ENCODE data around the gene EPN3. TPM values are rescaled to one million over a fixed set of nuclear protein-coding genes. Genes with fewer than 3 reads are reported as not detected.

EPN3 gene
- total RNA-seq, 1 experiment from 2014 or later: 17.8 TPM

DNA sequence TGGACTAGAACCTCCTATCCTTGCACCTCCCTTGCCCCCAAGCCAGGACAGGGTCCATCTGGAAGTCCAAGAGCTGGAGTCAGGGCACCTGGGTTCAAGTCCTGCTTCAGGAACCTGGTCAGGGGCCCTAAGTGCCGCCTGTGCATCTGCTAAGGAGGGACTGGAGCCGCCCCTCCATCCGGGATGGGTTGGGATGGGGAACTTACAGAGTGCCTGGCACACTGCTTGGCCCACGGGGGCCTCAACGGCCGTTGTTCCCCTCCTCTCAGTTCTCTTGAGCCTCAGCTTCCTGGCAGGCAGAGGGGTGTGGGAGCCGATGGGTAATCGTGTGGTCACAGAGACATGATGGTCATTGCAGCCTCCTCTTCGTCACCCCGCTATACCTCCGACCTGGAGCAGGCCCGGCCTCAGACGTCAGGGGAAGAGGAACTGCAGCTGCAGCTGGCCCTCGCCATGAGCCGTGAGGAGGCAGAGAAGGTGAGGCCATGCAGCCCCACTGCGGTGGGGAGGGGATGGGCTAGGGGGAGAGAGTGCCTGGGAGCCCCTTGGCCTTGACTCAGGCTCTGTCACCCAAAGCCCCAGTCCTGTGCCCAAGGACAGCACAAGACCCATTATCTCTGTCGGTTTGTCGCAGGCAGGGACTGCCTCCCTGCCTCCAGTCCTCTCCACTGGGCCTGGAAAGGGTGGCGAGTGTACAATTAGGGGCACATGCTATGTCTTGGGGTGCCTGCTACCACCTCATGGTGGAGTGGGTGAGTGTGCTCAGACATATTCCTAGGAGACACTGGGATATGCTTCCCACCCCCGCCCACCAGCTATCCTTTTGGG lies 5.4 kb downstream of the EPN3 start:
- ATAC-seq (no peak), DNase-seq (ENCODE audit: low read depth, low spot score) (no peak)
- Histone ChIP-seq H4K20me1 (ENCODE audit: insufficient read depth) (no peaks in the 10 kb centered on the region), H3K27me3 (ENCODE audit: insufficient read depth, low read length) (no peaks in the 10 kb centered on the region), H2AFZ (ENCODE audit: low read depth, low read length, poor library complexity, severe bottlenecking) (no peak overlapping the region), H3K36me3 (ENCODE audit: control insufficient read depth in 1 of 2, insufficient read depth in 2 of 2, low read length in 2 of 2) (no peaks in the 10 kb centered on the region; a peak in 1 of 4 replicates), H3K4me1 (ENCODE audit: control insufficient read depth in 1 of 2, insufficient read depth in 2 of 2, low read length in 2 of 2) (peaks cover 49 to 66% of the 10 kb centered on the region in 2 experiments), H3K27ac (ENCODE audit: low read depth, low read length) (no peak overlapping the region; the same call in 1 of the 2 replicates), H3K9me2 (ENCODE audit: insufficient read depth) (no peaks in the 10 kb centered on the region), H3K79me2 (ENCODE audit: insufficient read depth, low read length) (no peaks in the 10 kb centered on the region; the same call in 1 of the 2 replicates), H3K9me3 (ENCODE audit: control insufficient read depth in 1 of 2, insufficient read depth in 1 of 2, low read depth in 1 of 2, low read length in 2 of 2) (no peaks in the 10 kb centered on the region), H3K4me3 (replicated peaks in 1 of 2; ENCODE audit: low read depth in 1 of 2, low read length in 2 of 2) (no peak overlapping the region), H3K4me2 (ENCODE audit: low read length) (no peak overlapping the region), H3K9ac (ENCODE audit: low read length) (no peak overlapping the region)
- ChIA-PET CTCF (no interaction called here), RAD21 (ENCODE audit: low non-redundant PET in 1 of 2, low total read pairs in 2 of 2, uncharacterized antibody in 2 of 2, unreplicated experiment in 2 of 2) (no interaction called here), POLR2A (no interaction called here)
- BruUV-seq (replicated peaks): no TSS peak
- TF ChIP-seq REST (IDR thresholded peaks at IDR 0.05; ENCODE audit: low read depth): no peak
- no peak for TF ChIP-seq POLR2AphosphoS5 (IDR thresholded peaks at IDR 0.05; ENCODE audit: low read depth, low read length)
- no peak for TF ChIP-seq MAX (IDR thresholded peaks at IDR 0.05)
- no peak for TF ChIP-seq SIN3A (IDR thresholded peaks at IDR 0.05; ENCODE audit: low read depth)
- no peak for TF ChIP-seq TCF7L2 (IDR thresholded peaks at IDR 0.05; ENCODE audit: borderline replicate concordance, extremely low read depth, insufficient read depth, insufficient read length)
- TF ChIP-seq EZH2phosphoT487 (IDR thresholded peaks at IDR 0.05; ENCODE audit: borderline replicate concordance): no peak
- TF ChIP-seq ZFX (IDR thresholded peaks at IDR 0.05): no peak; the same call in 1 of the 2 replicates
- TF ChIP-seq ZNF274 (IDR thresholded peaks at IDR 0.05; ENCODE audit: low read depth, low read length): no peak
- no peak for TF ChIP-seq POLR2A (IDR thresholded peaks at IDR 0.05; ENCODE audit: borderline replicate concordance, extremely low read depth, insufficient read depth, insufficient read length)
- TF ChIP-seq EZH2 (IDR thresholded peaks at IDR 0.05): no peak
- no peak for TF ChIP-seq FOSL1 (IDR thresholded peaks at IDR 0.05; ENCODE audit: low read depth)
- no peak for TF ChIP-seq SRF (IDR thresholded peaks at IDR 0.05; ENCODE audit: low read depth)
- TF ChIP-seq SP1 (IDR thresholded peaks at IDR 0.05; ENCODE audit: low read depth): no peak
- TF ChIP-seq CEBPB (IDR thresholded peaks at IDR 0.05; ENCODE audit: low read depth): no peak
- no peak for TF ChIP-seq JUND (IDR thresholded peaks at IDR 0.05)
- no peak for TF ChIP-seq YY1 (IDR thresholded peaks at IDR 0.05; ENCODE audit: extremely low read depth, insufficient replicate concordance, low read depth, low read length)
- TF ChIP-seq, protein P1, sequence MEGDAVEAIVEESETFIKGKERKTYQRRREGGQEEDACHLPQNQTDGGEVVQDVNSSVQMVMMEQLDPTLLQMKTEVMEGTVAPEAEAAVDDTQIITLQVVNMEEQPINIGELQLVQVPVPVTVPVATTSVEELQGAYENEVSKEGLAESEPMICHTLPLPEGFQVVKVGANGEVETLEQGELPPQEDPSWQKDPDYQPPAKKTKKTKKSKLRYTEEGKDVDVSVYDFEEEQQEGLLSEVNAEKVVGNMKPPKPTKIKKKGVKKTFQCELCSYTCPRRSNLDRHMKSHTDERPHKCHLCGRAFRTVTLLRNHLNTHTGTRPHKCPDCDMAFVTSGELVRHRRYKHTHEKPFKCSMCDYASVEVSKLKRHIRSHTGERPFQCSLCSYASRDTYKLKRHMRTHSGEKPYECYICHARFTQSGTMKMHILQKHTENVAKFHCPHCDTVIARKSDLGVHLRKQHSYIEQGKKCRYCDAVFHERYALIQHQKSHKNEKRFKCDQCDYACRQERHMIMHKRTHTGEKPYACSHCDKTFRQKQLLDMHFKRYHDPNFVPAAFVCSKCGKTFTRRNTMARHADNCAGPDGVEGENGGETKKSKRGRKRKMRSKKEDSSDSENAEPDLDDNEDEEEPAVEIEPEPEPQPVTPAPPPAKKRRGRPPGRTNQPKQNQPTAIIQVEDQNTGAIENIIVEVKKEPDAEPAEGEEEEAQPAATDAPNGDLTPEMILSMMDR (IDR thresholded peaks at IDR 0.05 in 2 of 3, conservative IDR thresholded peaks at IDR 0.05 in 1 of 3; ENCODE audit: borderline replicate concordance in 1 of 3, insufficient read depth in 1 of 3, low read depth in 2 of 3, low read length in 2 of 3): no peak
- TF ChIP-seq ELF1 (IDR thresholded peaks at IDR 0.05; ENCODE audit: borderline replicate concordance, low read depth): no peak
- intact Hi-C loops (cut with micrococcal nuclease): no loop called here
